GM06990 (cell line): ENCODE results near the gene COX10.

ENCODE experiments used
- DNase-seq: peaks from one replicate; pipeline ENCODE4 v3.0.0-alpha.2; 2011; ENCODE audit not compliant: insufficient read length; ENCODE audit errors: extremely low read depth
- H3K27me3 ChIP-seq: replicated peaks from 2 replicates; pipeline ENCODE4 v1.6.0; 2011; ENCODE audit warnings: low read length; ENCODE audit not compliant: control insufficient read depth, insufficient read depth
- H3K36me3 ChIP-seq: 2 replicates; pipeline ENCODE4 v1.5.1; 2011; ENCODE audit warnings: low read length; ENCODE audit not compliant: control insufficient read depth, insufficient read depth
- H3K4me3 ChIP-seq: replicated peaks from 2 replicates; pipeline ENCODE4 v1.5.1; 2011; ENCODE audit warnings: low read depth, mild to moderate bottlenecking, control low read depth, low read length
- CTCF ChIP-seq: IDR thresholded peaks from 2 replicates; pipeline ENCODE4 v1.5.1; 2011; ENCODE audit warnings: low read length, control low read depth, mild to moderate bottlenecking, inconsistent platforms; ENCODE audit not compliant: insufficient read depth, poor library complexity, severe bottlenecking

The COX10 gene

GRCh38 chr17:14089179-14089578 is 19.9 kb downstream of the COX10 start:
- Histone ChIP-seq H3K27me3 (no peaks in the 10 kb centered on the region), H3K4me3 (no peak overlapping the region), H3K36me3 (no peaks in the 10 kb centered on the region; the same call in 1 of the 2 replicates)
- TF ChIP-seq CTCF, result no peak
- DNase-seq, result no peak

- no peak for DNase-seq
- H3K4me3 ChIP-seq, result no peak overlapping the region
- H3K36me3 ChIP-seq, result no peaks in the 10 kb centered on the region
- no peak for TF ChIP-seq CTCF
- H3K27me3 ChIP-seq, result no peaks in the 10 kb centered on the region
Observed at GRCh38 chr17:14091367-14091766, 22.1 kb downstream of the COX10 start.

- H3K27me3 ChIP-seq, result no peaks in the 10 kb centered on the region
- no peak for DNase-seq
- H3K4me3 ChIP-seq, result no peak overlapping the region
- no peak for TF ChIP-seq CTCF
- no peaks in the 10 kb centered on the region for H3K36me3 ChIP-seq
Observed at GRCh38 chr17:14092808-14093207, 23.5 kb downstream of the COX10 start.

- Histone ChIP-seq H3K36me3 (no peaks in the 10 kb centered on the region), H3K27me3 (no peaks in the 10 kb centered on the region), H3K4me3 (no peak overlapping the region)
- no peak for DNase-seq
- no peak for TF ChIP-seq CTCF
Observed at GRCh38 chr17:14094676-14095601, 25.6 kb downstream of the COX10 start.

GRCh38 chr17:14095631-14096030 is 26.3 kb downstream of the COX10 start:
- no peak for DNase-seq
- Histone ChIP-seq H3K36me3 (no peaks in the 10 kb centered on the region), H3K4me3 (no peak overlapping the region), H3K27me3 (no peaks in the 10 kb centered on the region)
- TF ChIP-seq CTCF, result no peak

GRCh38 chr17:14098246-14098645 is 28.9 kb downstream of the COX10 start:
- no peak for TF ChIP-seq CTCF
- Histone ChIP-seq H3K36me3 (no peaks in the 10 kb centered on the region), H3K27me3 (no peaks in the 10 kb centered on the region), H3K4me3 (no peak overlapping the region)
- no peak for DNase-seq
